Activated naive CD8-positive, alpha-beta T cell treated with anti-CD3 and anti-CD28 coated beads, Interleukin-2, amount 10 ng/mL, durations not matched to agents 7 days and 5 days (primary cell): Measurements from ENCODE around the gene COL23A1. TPM values are rescaled to one million over a fixed set of nuclear protein-coding genes. Genes with fewer than 3 reads are reported as not detected.

ENCODE experiments used
- total RNA-seq, 2 experiments: library from RNA; stranded (reverse); gene quantifications; one replicate each; pipeline ENCODE4 v1.2.3, GENCODE V29; 2021

COL23A1 gene
- total RNA-seq, 2 experiments from 2014 or later, result 0.60 to 0.83 TPM

Other genes with a start within 250 kb of the COL23A1 start
- gene CLK4, start 36.7 kb upstream of the COL23A1 start, total RNA-seq, result 10 to 100 TPM; 48.3 to 56.8 TPM
- 10 to 100 TPM; 10.5 to 11.3 TPM for gene ZNF354A, start 140.3 kb upstream of the COL23A1 start, total RNA-seq